ENCODE data around the gene ZNRF2.

GRCh38 chr7:30327813-30328212 is 43.4 kb downstream of the ZNRF2 start:
- TF ChIP-seq POLR2A (IDR thresholded peaks at IDR 0.05; ENCODE audit: low read depth, low read length) (no peak), SPI1 (IDR thresholded peaks at IDR 0.05; ENCODE audit: low read depth, low read length) (no peak), TAF1 (IDR thresholded peaks at IDR 0.05; ENCODE audit: low read depth, low read length) (no peak), POLR2AphosphoS5 (IDR thresholded peaks at IDR 0.05; ENCODE audit: low read depth, low read length) (no peak)

All from GM12891 (cell line).